ENCODE measurements around the gene AP3B2. TPM values are rescaled to one million over a fixed set of nuclear protein-coding genes. Genes with fewer than 3 reads are reported as not detected.

Gene AP3B2
- total and polyA plus RNA-seq, 2 donors (not counting 3 experiments of a cell fraction or from before 2014, with no cell fraction given) = not detected

GRCh38 chr15:82630033-82630432 lies 79.6 kb downstream of the AP3B2 start:
- Histone ChIP-seq H2AFZ (ENCODE audit: low read depth, low read length) (no peak overlapping the region), H3K9me3 (replicated peaks; ENCODE audit: control insufficient read depth, insufficient read depth, low read length) (no peaks in the 10 kb centered on the region), H3K4me1 (ENCODE audit: control insufficient read depth, extremely low read depth, insufficient read depth, low read length) (no peaks in the 10 kb centered on the region), H3K36me3 (ENCODE audit: control insufficient read depth in 2 of 2, extremely low read depth in 1 of 2, insufficient read depth in 2 of 2, low read length in 2 of 2) (no peaks in the 10 kb centered on the region), H3K4me2 (ENCODE audit: insufficient read depth, low read length) (no peak overlapping the region), H4K20me1 (replicated peaks; ENCODE audit: control insufficient read depth, extremely low read depth, insufficient read depth, low read length) (no peaks in the 10 kb centered on the region), H3K4me3 (replicated peaks in 1 of 3; ENCODE audit: insufficient read depth in 1 of 3, low read depth in 1 of 3, low read length in 3 of 3) (no peak overlapping the region), H3K79me2 (ENCODE audit: control insufficient read depth, insufficient read depth, low read length) (no peaks in the 10 kb centered on the region), H3K27ac (ENCODE audit: insufficient read depth, low read depth, low read length) (no peak overlapping the region), H3K9ac (replicated peaks; ENCODE audit: extremely low read depth, insufficient read depth, low read length) (no peak overlapping the region), H3K9me1 (replicated peaks; ENCODE audit: control insufficient read depth, extremely low read depth, insufficient read depth, low read length) (no peaks in the 10 kb centered on the region), H3K27me3 (ENCODE audit: control insufficient read depth in 2 of 2, insufficient read depth in 2 of 2, low read length in 2 of 2) (no peaks in the 10 kb centered on the region)
- dilution Hi-C loops (cut with MboI; ENCODE audit: extremely low pct_ligation_motif_present, low sequenced_read_pairs) (no loop called here), intact Hi-C loops (cut with micrococcal nuclease) (no loop called here)
- BruUV-seq (replicated peaks) = no TSS peak
- no peak for TF ChIP-seq MYC (IDR thresholded peaks at IDR 0.05; ENCODE audit: low read depth, low read length)
- TF ChIP-seq FOS (IDR thresholded peaks at IDR 0.05; ENCODE audit: borderline replicate concordance, insufficient read depth, low read length) = no peak
- no peak for TF ChIP-seq MAX (IDR thresholded peaks at IDR 0.05; ENCODE audit: insufficient read depth, insufficient read length)
- TF ChIP-seq GATA2 (IDR thresholded peaks at IDR 0.05; ENCODE audit: insufficient read depth, insufficient read length, low read depth, low read length) = no peak
- no peak for TF ChIP-seq CTCF (IDR thresholded peaks at IDR 0.05; ENCODE audit: extremely low read depth in 1 of 2, insufficient read depth in 1 of 2, low read depth in 1 of 2, low read length in 2 of 2)
- ChIA-PET POLR2A (no interaction called here), CTCF (no interaction called here)
- FAIRE-seq (no peak), DNase-seq (ENCODE audit: low read depth, low spot score) (no peak)

GRCh38 chr15:82625136-82625535 lies 84.5 kb downstream of the AP3B2 start:
- Histone ChIP-seq H3K4me2 (ENCODE audit: insufficient read depth, low read length) (no peak overlapping the region), H2AFZ (ENCODE audit: low read depth, low read length) (no peak overlapping the region), H3K9ac (replicated peaks; ENCODE audit: extremely low read depth, insufficient read depth, low read length) (no peak overlapping the region), H4K20me1 (replicated peaks; ENCODE audit: control insufficient read depth, extremely low read depth, insufficient read depth, low read length) (no peaks in the 10 kb centered on the region), H3K4me3 (replicated peaks in 1 of 3; ENCODE audit: insufficient read depth in 1 of 3, low read depth in 1 of 3, low read length in 3 of 3) (no peak overlapping the region), H3K4me1 (ENCODE audit: control insufficient read depth, extremely low read depth, insufficient read depth, low read length) (no peaks in the 10 kb centered on the region), H3K36me3 (ENCODE audit: control insufficient read depth in 2 of 2, extremely low read depth in 1 of 2, insufficient read depth in 2 of 2, low read length in 2 of 2) (no peaks in the 10 kb centered on the region), H3K27ac (ENCODE audit: insufficient read depth, low read depth, low read length) (no peak overlapping the region), H3K79me2 (ENCODE audit: control insufficient read depth, insufficient read depth, low read length) (no peaks in the 10 kb centered on the region), H3K9me1 (replicated peaks; ENCODE audit: control insufficient read depth, extremely low read depth, insufficient read depth, low read length) (no peaks in the 10 kb centered on the region), H3K27me3 (ENCODE audit: control insufficient read depth in 2 of 2, insufficient read depth in 2 of 2, low read length in 2 of 2) (no peaks in the 10 kb centered on the region), H3K9me3 (replicated peaks; ENCODE audit: control insufficient read depth, insufficient read depth, low read length) (no peaks in the 10 kb centered on the region)
- TF ChIP-seq FOS (IDR thresholded peaks at IDR 0.05; ENCODE audit: borderline replicate concordance, insufficient read depth, low read length) (no peak), EZH2 (IDR thresholded peaks at IDR 0.05; ENCODE audit: borderline replicate concordance, low read depth, low read length, severe bottlenecking) (no peak), GATA2 (IDR thresholded peaks at IDR 0.05; ENCODE audit: insufficient read depth, insufficient read length, low read depth, low read length) (no peak), POLR2AphosphoS5 (IDR thresholded peaks at IDR 0.05; ENCODE audit: insufficient read depth, low read depth, low read length) (no peak), MAX (IDR thresholded peaks at IDR 0.05; ENCODE audit: insufficient read depth, insufficient read length) (no peak), MYC (IDR thresholded peaks at IDR 0.05; ENCODE audit: low read depth, low read length) (no peak), CTCF (IDR thresholded peaks at IDR 0.05; ENCODE audit: extremely low read depth in 1 of 2, insufficient read depth in 1 of 2, low read depth in 1 of 2, low read length in 2 of 2) (no peak), POLR2A (IDR thresholded peaks at IDR 0.05; ENCODE audit: low read depth, low read length) (no peak), JUN (IDR thresholded peaks at IDR 0.05; ENCODE audit: borderline replicate concordance, insufficient read depth, insufficient read length, low read depth) (no peak)
- dilution Hi-C loops (cut with MboI; ENCODE audit: extremely low pct_ligation_motif_present, low sequenced_read_pairs) (no loop called here), intact Hi-C loops (cut with micrococcal nuclease) (no loop called here)
- POLR2A ChIA-PET = no interaction called here
- DNase-seq (ENCODE audit: low read depth, low spot score) = no peak
- CTCF ChIA-PET = no interaction called here
- BruUV-seq (replicated peaks) = no TSS peak
- FAIRE-seq = no peak
